HCT116 (cell line): Measurements from ENCODE around the gene FCRL3.

Experiments used
- CBX3 ChIP-seq: IDR thresholded peaks from 2 replicates; pipeline ENCODE4 v1.6.1; 2012; ENCODE audit warnings: low read depth
- CEBPB ChIP-seq: IDR thresholded peaks from 2 replicates; pipeline ENCODE4 v1.6.1; 2012; ENCODE audit warnings: low read depth
- EZH2 ChIP-seq: fragments of 200-600 bp; sonication (generic); IDR thresholded peaks from 2 replicates; pipeline ENCODE4 v1.6.1; 2017; ENCODE audit warnings: antibody characterized with exemption, mixed run types
- EZH2phosphoT487 ChIP-seq: fragments of 200-600 bp; IDR thresholded peaks from 2 replicates; pipeline ENCODE4 v1.6.1; 2018; ENCODE audit warnings: antibody characterized with exemption, borderline replicate concordance
- JUND ChIP-seq: IDR thresholded peaks from 2 replicates; pipeline ENCODE4 v1.6.1; 2012
- POLR2A ChIP-seq: IDR thresholded peaks from 2 replicates; pipeline ENCODE4 v1.7.0; 2011; ENCODE audit warnings: borderline replicate concordance; ENCODE audit not compliant: insufficient read depth, insufficient read length; ENCODE audit errors: extremely low read depth
- POLR2AphosphoS5 ChIP-seq: IDR thresholded peaks from 2 replicates; pipeline ENCODE4 v1.6.1; 2011; ENCODE audit warnings: mild to moderate bottlenecking, low read depth, low read length, moderate library complexity
- RAD21 ChIP-seq: IDR thresholded peaks from 2 replicates; pipeline ENCODE4 v1.6.1; 2012; ENCODE audit warnings: low read depth, mild to moderate bottlenecking
- TCF7L2 ChIP-seq: IDR thresholded peaks from 2 replicates; pipeline ENCODE4 v1.7.0; 2011; ENCODE audit warnings: borderline replicate concordance, inconsistent platforms; ENCODE audit not compliant: insufficient read depth, insufficient read length; ENCODE audit errors: extremely low read depth
- YY1 ChIP-seq: IDR thresholded peaks from 2 replicates; pipeline ENCODE4 v1.6.1; 2011; ENCODE audit warnings: low read length, low read depth, moderate library complexity, mild to moderate bottlenecking; ENCODE audit not compliant: insufficient replicate concordance; ENCODE audit errors: extremely low read depth
- ZNF274 ChIP-seq: fragments of 200-500 bp; sonication (Bioruptor generic); IDR thresholded peaks from 2 replicates; pipeline ENCODE4 v1.6.1; 2014; ENCODE audit warnings: mild to moderate bottlenecking, low read depth, low read length, inconsistent platforms
- TF ChIP-seq, protein P1 (sequence below), 3 experiments: fragments of 200-600 bp in 1 of 3; sonication (generic) in 1 of 3; IDR thresholded peaks in 2 of 3; conservative IDR thresholded peaks in 1 of 3; 2 replicates each; pipeline ENCODE4 v1.5.1; 2012 to 2017; ENCODE audit warnings: low read depth in 2 of 3, low read length in 2 of 3, antibody characterized with exemption in 1 of 3, borderline replicate concordance in 1 of 3, control low read depth in 1 of 3, mild to moderate bottlenecking in 1 of 3, mixed read lengths in 1 of 3, mixed run types in 1 of 3, moderate library complexity in 1 of 3; ENCODE audit not compliant: insufficient read depth in 1 of 3
- TF ChIP-seq, protein P2 (sequence below): IDR thresholded peaks from 2 replicates; pipeline ENCODE4 v1.6.1; 2012; ENCODE audit warnings: low read depth
- TF ChIP-seq, protein P3 (sequence below): IDR thresholded peaks from 2 replicates; pipeline ENCODE4 v1.6.1; 2012

DNA sequence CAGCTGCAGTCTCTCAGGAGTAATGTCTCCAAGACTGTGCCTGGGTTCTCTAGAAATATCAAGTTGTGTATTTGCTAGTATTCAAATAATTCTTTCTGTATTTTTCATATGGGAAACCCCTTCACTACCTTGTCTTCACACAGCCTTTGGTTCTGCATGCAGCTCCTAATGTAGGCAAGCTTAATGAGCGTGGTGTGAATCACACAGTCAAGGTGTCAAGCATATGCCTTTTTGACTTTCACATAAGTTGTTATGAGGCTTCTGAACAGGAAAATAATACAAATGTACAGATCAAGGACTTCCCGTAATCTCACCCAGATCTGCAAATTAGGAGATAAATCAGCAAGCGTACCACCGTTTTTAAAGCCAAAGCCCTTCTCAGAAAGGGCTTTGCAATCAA, at the start of gene FCRL3:
- TF ChIP-seq, protein P1, sequence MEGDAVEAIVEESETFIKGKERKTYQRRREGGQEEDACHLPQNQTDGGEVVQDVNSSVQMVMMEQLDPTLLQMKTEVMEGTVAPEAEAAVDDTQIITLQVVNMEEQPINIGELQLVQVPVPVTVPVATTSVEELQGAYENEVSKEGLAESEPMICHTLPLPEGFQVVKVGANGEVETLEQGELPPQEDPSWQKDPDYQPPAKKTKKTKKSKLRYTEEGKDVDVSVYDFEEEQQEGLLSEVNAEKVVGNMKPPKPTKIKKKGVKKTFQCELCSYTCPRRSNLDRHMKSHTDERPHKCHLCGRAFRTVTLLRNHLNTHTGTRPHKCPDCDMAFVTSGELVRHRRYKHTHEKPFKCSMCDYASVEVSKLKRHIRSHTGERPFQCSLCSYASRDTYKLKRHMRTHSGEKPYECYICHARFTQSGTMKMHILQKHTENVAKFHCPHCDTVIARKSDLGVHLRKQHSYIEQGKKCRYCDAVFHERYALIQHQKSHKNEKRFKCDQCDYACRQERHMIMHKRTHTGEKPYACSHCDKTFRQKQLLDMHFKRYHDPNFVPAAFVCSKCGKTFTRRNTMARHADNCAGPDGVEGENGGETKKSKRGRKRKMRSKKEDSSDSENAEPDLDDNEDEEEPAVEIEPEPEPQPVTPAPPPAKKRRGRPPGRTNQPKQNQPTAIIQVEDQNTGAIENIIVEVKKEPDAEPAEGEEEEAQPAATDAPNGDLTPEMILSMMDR (IDR thresholded peaks at IDR 0.05 in 2 of 3, conservative IDR thresholded peaks at IDR 0.05 in 1 of 3; ENCODE audit: borderline replicate concordance in 1 of 3, insufficient read depth in 1 of 3, low read depth in 2 of 3, low read length in 2 of 3) = no peak
- TF ChIP-seq POLR2A = no peak
- no peak for TF ChIP-seq CBX3
- TF ChIP-seq EZH2phosphoT487 = no peak
- TF ChIP-seq JUND = no peak
- TF ChIP-seq, protein P2, sequence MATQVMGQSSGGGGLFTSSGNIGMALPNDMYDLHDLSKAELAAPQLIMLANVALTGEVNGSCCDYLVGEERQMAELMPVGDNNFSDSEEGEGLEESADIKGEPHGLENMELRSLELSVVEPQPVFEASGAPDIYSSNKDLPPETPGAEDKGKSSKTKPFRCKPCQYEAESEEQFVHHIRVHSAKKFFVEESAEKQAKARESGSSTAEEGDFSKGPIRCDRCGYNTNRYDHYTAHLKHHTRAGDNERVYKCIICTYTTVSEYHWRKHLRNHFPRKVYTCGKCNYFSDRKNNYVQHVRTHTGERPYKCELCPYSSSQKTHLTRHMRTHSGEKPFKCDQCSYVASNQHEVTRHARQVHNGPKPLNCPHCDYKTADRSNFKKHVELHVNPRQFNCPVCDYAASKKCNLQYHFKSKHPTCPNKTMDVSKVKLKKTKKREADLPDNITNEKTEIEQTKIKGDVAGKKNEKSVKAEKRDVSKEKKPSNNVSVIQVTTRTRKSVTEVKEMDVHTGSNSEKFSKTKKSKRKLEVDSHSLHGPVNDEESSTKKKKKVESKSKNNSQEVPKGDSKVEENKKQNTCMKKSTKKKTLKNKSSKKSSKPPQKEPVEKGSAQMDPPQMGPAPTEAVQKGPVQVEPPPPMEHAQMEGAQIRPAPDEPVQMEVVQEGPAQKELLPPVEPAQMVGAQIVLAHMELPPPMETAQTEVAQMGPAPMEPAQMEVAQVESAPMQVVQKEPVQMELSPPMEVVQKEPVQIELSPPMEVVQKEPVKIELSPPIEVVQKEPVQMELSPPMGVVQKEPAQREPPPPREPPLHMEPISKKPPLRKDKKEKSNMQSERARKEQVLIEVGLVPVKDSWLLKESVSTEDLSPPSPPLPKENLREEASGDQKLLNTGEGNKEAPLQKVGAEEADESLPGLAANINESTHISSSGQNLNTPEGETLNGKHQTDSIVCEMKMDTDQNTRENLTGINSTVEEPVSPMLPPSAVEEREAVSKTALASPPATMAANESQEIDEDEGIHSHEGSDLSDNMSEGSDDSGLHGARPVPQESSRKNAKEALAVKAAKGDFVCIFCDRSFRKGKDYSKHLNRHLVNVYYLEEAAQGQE = no peak
- no peak for TF ChIP-seq YY1
- no peak for TF ChIP-seq CEBPB
- TF ChIP-seq, protein P3, sequence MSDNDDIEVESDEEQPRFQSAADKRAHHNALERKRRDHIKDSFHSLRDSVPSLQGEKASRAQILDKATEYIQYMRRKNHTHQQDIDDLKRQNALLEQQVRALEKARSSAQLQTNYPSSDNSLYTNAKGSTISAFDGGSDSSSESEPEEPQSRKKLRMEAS = no peak
- no peak for TF ChIP-seq TCF7L2
- no peak for TF ChIP-seq EZH2
- TF ChIP-seq ZNF274 = no peak
- TF ChIP-seq RAD21 = no peak
- no peak for TF ChIP-seq POLR2AphosphoS5
